GM23248 (cell line): ENCODE results near the gene CCDC97. TPM values are rescaled to one million over a fixed set of nuclear protein-coding genes. Genes with fewer than 3 reads are reported as not detected.
A peak's percentile ranks its signal among the peaks of the same experiment; 100 is the strongest.

Source experiments
- DNase-seq: peaks from one replicate; pipeline ENCODE4 v3.0.0-alpha.2; 2015
- H2AFZ ChIP-seq: fragments of 200-600 bp; sonication (generic); 2 replicates; pipeline ENCODE4 v1.6.1; 2016; ENCODE audit warnings: antibody characterized with exemption
- H3F3A ChIP-seq: fragments of 200-600 bp; sonication (generic); 2 replicates; pipeline ENCODE4 v1.6.1; 2016; ENCODE audit warnings: mild to moderate bottlenecking, antibody characterized with exemption, mixed run types; ENCODE audit not compliant: insufficient read depth
- H3K27ac ChIP-seq: fragments of 200-600 bp; sonication (generic); 2 replicates; pipeline ENCODE4 v1.5.1; 2016; ENCODE audit warnings: mild to moderate bottlenecking
- H3K27me3 ChIP-seq: fragments of 200-600 bp; sonication (generic); replicated peaks from 2 replicates; pipeline ENCODE4 v1.6.1; 2016; ENCODE audit warnings: mild to moderate bottlenecking; ENCODE audit not compliant: insufficient read depth
- H3K36me3 ChIP-seq: fragments of 200-600 bp; sonication (generic); 2 replicates; pipeline ENCODE4 v1.6.1; 2016; ENCODE audit warnings: low read depth, mild to moderate bottlenecking
- H3K4me1 ChIP-seq: fragments of 200-600 bp; sonication (generic); 2 replicates; pipeline ENCODE4 v1.6.1; 2016; ENCODE audit warnings: mild to moderate bottlenecking; ENCODE audit not compliant: insufficient read depth
- H3K4me2 ChIP-seq: fragments of 200-600 bp; sonication (generic); one replicate; pipeline ENCODE4 v1.6.1; 2016; ENCODE audit warnings: mild to moderate bottlenecking; ENCODE audit not compliant: unreplicated experiment
- H3K4me3 ChIP-seq: fragments of 200-600 bp; sonication (generic); 2 replicates; pipeline ENCODE4 v1.5.1; 2016; ENCODE audit warnings: mild to moderate bottlenecking
- H3K79me2 ChIP-seq: fragments of 200-600 bp; sonication (generic); 2 replicates; pipeline ENCODE4 v1.6.1; 2016; ENCODE audit warnings: mild to moderate bottlenecking; ENCODE audit not compliant: insufficient read depth
- H3K9ac ChIP-seq: fragments of 200-600 bp; sonication (generic); 2 replicates; pipeline ENCODE4 v1.6.1; 2016; ENCODE audit warnings: mild to moderate bottlenecking
- H3K9me2 ChIP-seq: fragments of 200-600 bp; sonication (generic); 2 replicates; pipeline ENCODE4 v1.6.1; 2016; ENCODE audit warnings: mixed run types, mild to moderate bottlenecking, moderate library complexity; ENCODE audit not compliant: insufficient read depth
- H3K9me3 ChIP-seq: fragments of 200-600 bp; sonication (generic); one replicate; pipeline ENCODE4 v1.6.1; 2017; ENCODE audit warnings: low read depth
- H4K20me1 ChIP-seq: fragments of 200-600 bp; sonication (generic); 2 replicates; pipeline ENCODE4 v1.6.0; 2016; ENCODE audit not compliant: insufficient read depth
- EZH2 ChIP-seq: fragments of 200-600 bp; sonication (generic); IDR thresholded peaks from 2 replicates; pipeline ENCODE4 v1.6.1; 2018; ENCODE audit warnings: antibody characterized with exemption, mild to moderate bottlenecking; ENCODE audit not compliant: insufficient read depth, poor library complexity, severe bottlenecking
- EZH2phosphoT487 ChIP-seq: fragments of 200-600 bp; sonication (generic); IDR thresholded peaks from 2 replicates; pipeline ENCODE4 v1.6.1; 2018; ENCODE audit warnings: antibody characterized with exemption, moderate library complexity, mild to moderate bottlenecking, low read depth; ENCODE audit not compliant: insufficient read depth
- WGBS, 2 experiments: methylation state at CpG; one replicate each; pipeline ENCODE4 v1.1.6; 2015 to 2017; ENCODE audit warnings: low lambda C conversion rate in 2 of 2, low coverage in 1 of 2; ENCODE audit errors: missing lambda C conversion rate in 2 of 2; 5-methylcytosine and 5-hydroxymethylcytosine counted together
- in situ Hi-C: fragments of 300-500 bp; cut with MboI; formaldehyde crosslinking; loops from 2 replicates; pipeline ENCODE4 v1.15.0; 2020
- polyA plus RNA-seq: library from polyadenylated mRNA; unstranded; fragments of >200 nt; fragmentation: Nextera tagmentation; extraction: Ambion mirVana; gene quantifications from 2 replicates; pipeline ENCODE4 v1.2.1, GENCODE V29; 2016
- total RNA-seq: library from RNA; depleted of rRNA; stranded (reverse); fragments of >200 nt; shearing (Covaris generic); gene quantifications from 2 replicates; pipeline ENCODE4 v1.2.3, GENCODE V29; 2014

The CCDC97 gene
- total and polyA plus RNA-seq, 2 experiments from 2014 or later: 5.2 to 12.3 TPM

DNA sequence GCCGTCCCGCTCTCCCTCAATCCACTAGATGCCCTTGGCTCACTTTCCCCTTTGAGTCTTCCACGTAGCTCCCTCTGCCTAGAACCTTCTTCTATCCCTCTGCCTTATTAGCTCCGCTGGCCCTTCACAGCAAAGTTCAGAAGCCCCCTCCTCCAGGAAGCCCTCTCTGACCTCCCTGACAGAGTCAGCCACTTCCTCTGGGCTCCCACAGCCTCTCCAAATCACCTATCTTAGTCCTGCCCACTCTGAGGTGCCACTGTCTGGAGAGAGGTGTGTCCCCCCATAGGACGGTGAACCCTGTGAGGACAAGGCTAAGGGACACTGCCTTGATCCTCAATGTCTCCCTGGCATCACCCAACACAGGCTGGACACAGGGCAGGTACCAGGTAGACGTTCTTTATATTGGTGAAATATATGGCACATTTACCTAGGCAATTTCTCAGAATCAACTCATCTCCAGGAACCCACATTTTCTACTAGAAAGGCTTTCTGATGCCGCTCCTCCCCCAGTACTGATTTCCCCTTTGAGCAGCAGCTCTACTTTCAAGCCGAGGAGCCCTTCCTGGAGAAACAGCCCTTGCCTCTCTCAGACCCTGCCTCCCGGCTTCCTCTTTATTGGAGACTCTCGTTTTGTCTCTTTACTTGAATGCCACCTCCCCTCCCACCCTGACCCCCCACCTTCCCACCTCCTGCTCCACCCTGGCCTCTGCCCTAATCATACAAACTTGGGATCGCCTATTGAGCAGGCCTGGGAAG, 47.2 kb downstream of the CCDC97 start:
- no peak for TF ChIP-seq EZH2
- TF ChIP-seq EZH2phosphoT487: no peak
- Histone ChIP-seq H3F3A (no peaks in the 10 kb centered on the region; the same call in 1 of the 2 replicates), H3K27ac (no peak overlapping the region), H3K9me3 (no peaks in the 10 kb centered on the region), H3K9ac (no peak overlapping the region), H3K4me1 (no peaks in the 10 kb centered on the region), H3K4me2 (no peak overlapping the region), H3K9me2 (no peaks in the 10 kb centered on the region), H3K79me2 (peaks cover 12% of the 10 kb centered on the region), H3K36me3 (no peaks in the 10 kb centered on the region), H2AFZ (no peak overlapping the region), H3K4me3 (no peak overlapping the region), H4K20me1 (no peaks in the 10 kb centered on the region), H3K27me3 (no peaks in the 10 kb centered on the region)
- in situ Hi-C loops: no loop called here
- 88% methylated on average over 10 to 11 of the region's 11 CpGs for WGBS, 2 experiments
- no peak for DNase-seq

DNA sequence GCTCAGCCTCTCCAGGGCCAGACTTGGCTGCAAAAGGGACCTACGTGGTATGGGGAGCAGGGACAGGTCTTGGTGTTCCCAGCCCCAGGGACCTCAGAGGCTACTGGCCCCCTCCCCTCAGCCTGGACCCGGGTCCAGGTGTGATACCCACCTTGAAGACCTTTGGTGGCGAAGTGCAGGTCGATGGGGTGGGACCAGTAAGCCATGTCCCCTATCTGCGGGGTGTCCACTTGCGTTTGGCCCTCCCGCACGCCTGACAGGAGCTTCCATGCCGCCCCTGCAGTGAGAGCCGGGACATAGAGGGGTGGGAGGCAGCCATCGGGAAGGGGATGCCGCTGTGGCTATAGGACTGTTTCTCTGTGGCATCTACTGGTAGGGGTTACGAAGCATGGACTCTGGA, 47.8 kb downstream of the CCDC97 start:
- Histone ChIP-seq H2AFZ (no peak overlapping the region), H3K4me1 (no peaks in the 10 kb centered on the region), H3K27me3 (no peaks in the 10 kb centered on the region), H3K9me3 (no peaks in the 10 kb centered on the region), H3K4me3 (no peak overlapping the region), H4K20me1 (no peaks in the 10 kb centered on the region), H3K9me2 (no peaks in the 10 kb centered on the region), H3F3A (peaks cover 5% of the 10 kb centered on the region; the same call in 1 of the 2 replicates), H3K79me2 (peaks cover 10% of the 10 kb centered on the region), H3K9ac (no peak overlapping the region), H3K4me2 (no peak overlapping the region), H3K36me3 (no peaks in the 10 kb centered on the region), H3K27ac (no peak overlapping the region)
- no peak for DNase-seq
- WGBS, 2 experiments: 89 to 93% methylated on average over 12 to 13 of the region's 13 CpGs
- TF ChIP-seq EZH2: no peak
- TF ChIP-seq EZH2phosphoT487: no peak
- in situ Hi-C loops: no loop called here

DNA sequence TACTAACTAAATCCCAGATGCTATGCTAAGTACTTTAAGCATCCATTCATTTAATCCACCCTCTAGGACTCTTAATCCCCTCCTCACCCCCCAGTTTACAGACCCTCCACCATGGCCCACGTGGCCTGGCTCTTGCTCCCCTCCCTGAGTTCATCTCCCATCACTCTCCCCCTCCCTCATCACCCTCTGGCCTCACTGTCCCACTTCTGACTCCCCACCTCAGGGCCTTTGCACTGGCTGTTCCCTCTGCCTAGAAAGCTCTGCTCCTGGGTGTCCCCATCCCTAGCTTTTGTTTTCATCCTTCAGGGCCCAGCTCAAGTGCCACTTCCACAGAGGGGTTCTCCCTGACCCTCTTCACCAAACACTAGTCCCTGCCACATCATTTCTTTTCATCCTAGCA, 49.8 kb downstream of the CCDC97 start:
- H4K20me1 ChIP-seq: no peaks in the 10 kb centered on the region
- DNase-seq: no peak
- peaks cover 5% of the 10 kb centered on the region; the same call in 1 of the 2 replicates for H3F3A ChIP-seq
- TF ChIP-seq EZH2: no peak
- TF ChIP-seq EZH2phosphoT487: no peak
- no peaks in the 10 kb centered on the region for H3K36me3 ChIP-seq
- H3K9ac ChIP-seq: no peak overlapping the region
- H3K4me1 ChIP-seq: peaks cover 4% of the 10 kb centered on the region; the same call in 1 of the 2 replicates
- H3K4me2 ChIP-seq: no peak overlapping the region
- H3K9me3 ChIP-seq: no peaks in the 10 kb centered on the region
- 63 to 83% methylated on average over 1 of the region's 1 CpG for WGBS, 2 experiments
- H3K27me3 ChIP-seq: no peaks in the 10 kb centered on the region
- in situ Hi-C loops: no loop called here
- no peaks in the 10 kb centered on the region for H3K9me2 ChIP-seq
- no peak overlapping the region for H3K27ac ChIP-seq
- no peak overlapping the region for H3K4me3 ChIP-seq
- peaks cover 17% of the 10 kb centered on the region for H3K79me2 ChIP-seq
- no peak overlapping the region for H2AFZ ChIP-seq

DNA sequence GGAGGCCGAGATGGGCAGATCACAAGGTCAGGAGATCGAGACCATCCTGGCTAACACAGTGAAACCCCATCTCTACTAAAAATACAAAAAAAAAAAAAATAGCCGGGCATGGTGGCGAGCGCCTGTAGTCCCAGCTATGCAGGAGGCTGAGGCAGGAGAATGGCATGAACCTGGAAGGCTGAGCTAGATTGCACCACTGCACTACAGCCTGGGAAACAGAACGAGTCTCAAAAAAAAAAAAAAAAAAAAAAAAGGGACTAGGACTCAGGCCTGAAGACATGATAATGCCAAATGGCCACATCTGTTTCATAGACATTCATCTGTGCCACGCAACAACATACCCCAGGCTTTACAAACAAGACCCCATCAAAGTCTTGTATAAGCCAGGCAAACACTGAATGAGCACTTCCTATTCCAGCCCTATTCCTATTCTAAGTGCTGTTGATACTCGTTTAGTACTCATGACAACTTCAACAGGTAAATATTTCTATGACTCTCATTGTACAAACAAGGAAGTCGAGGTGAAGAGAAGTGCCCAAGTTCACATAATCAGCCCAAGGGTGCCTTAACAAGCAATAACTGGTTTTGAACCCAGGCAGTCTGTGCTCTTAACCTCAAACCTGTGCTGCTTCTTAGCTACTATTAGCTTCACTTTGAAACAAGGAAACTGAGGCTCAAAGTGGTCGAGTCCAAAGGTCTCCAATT, 52.3 kb downstream of the CCDC97 start:
- Histone ChIP-seq H3K27me3 (no peaks in the 10 kb centered on the region), H3K79me2 (peaks cover 41% of the 10 kb centered on the region), H3K36me3 (no peaks in the 10 kb centered on the region), H4K20me1 (no peaks in the 10 kb centered on the region), H3K4me1 (peaks cover 13% of the 10 kb centered on the region), H3F3A (peaks cover 8% of the 10 kb centered on the region), H3K4me2 (no peak overlapping the region), H3K27ac (0 out of 2 replicates have a peak overlapping the region, but pooled peaks have one; percentile 1), H3K9ac (no peak overlapping the region), H3K9me2 (no peaks in the 10 kb centered on the region), H3K4me3 (no peak overlapping the region), H3K9me3 (no peaks in the 10 kb centered on the region), H2AFZ (no peak overlapping the region)
- no peak for TF ChIP-seq EZH2phosphoT487
- TF ChIP-seq EZH2: no peak
- DNase-seq: peak; percentile 43
- in situ Hi-C loops: no loop called here
- 66 to 68% methylated on average over 8 to 10 of the region's 10 CpGs for WGBS, 2 experiments
